ENCODE results near the gene COPS3.

COPS3 gene

GRCh38 chr17:17280613-17281549 lies at the start of gene COPS3:
TSS of gene COPS3 (minus strand) at chr17:17281246. CDS start at chr17:17281186, 60 bp downstream.
- peak; percentile 78 for DNase-seq

GRCh38 chr17:17328251-17328650 lies 47.2 kb upstream of the COPS3 start:
- no peak for DNase-seq

- no peak for DNase-seq
Measured at GRCh38 chr17:17326275-17326875, 45.3 kb upstream of the COPS3 start.

- no peak for DNase-seq
Measured at GRCh38 chr17:17325816-17326215, 44.8 kb upstream of the COPS3 start.

GRCh38 chr17:17325228-17325627 lies 44.2 kb upstream of the COPS3 start:
- DNase-seq = no peak

GRCh38 chr17:17324616-17325015 lies 43.6 kb upstream of the COPS3 start:
- DNase-seq = no peak

- no peak for DNase-seq
Measured at GRCh38 chr17:17322516-17323510, 41.8 kb upstream of the COPS3 start.

- DNase-seq = no peak
Measured at GRCh38 chr17:17321356-17322025, 40.4 kb upstream of the COPS3 start.

- no peak for DNase-seq
Measured at GRCh38 chr17:17320911-17321220, 39.8 kb upstream of the COPS3 start.

- no peak for DNase-seq
Measured at GRCh38 chr17:17320188-17320910, 39.3 kb upstream of the COPS3 start.

GRCh38 chr17:17315142-17315821 lies 34.2 kb upstream of the COPS3 start:
- DNase-seq = no peak

- DNase-seq = no peak
Measured at GRCh38 chr17:17314501-17315071, 33.5 kb upstream of the COPS3 start.

GRCh38 chr17:17313350-17313991 lies 32.4 kb upstream of the COPS3 start:
- DNase-seq = no peak

- no peak for DNase-seq
Measured at GRCh38 chr17:17309356-17309755, 28.3 kb upstream of the COPS3 start.

- DNase-seq = no peak
Measured at GRCh38 chr17:17305281-17305801, 24.3 kb upstream of the COPS3 start.

GRCh38 chr17:17304521-17304985 lies 23.5 kb upstream of the COPS3 start:
- DNase-seq = no peak

- no peak for DNase-seq
Measured at GRCh38 chr17:17303847-17304490, 22.9 kb upstream of the COPS3 start.

- peak; percentile 2 for DNase-seq
Measured at GRCh38 chr17:17303010-17303846, 22.2 kb upstream of the COPS3 start, which contains the start of gene NT5M. TSS of gene NT5M (plus strand) at chr17:17303373. CDS start at chr17:17303551, 178 bp downstream.
